Keratinocyte (primary cell): ENCODE measurements around the gene DNAH10.

Source experiments
- CTCF ChIP-seq, 3 experiments: IDR thresholded peaks in 1 of 3; conservative IDR thresholded peaks in 1 of 3; optimal IDR thresholded peaks in 1 of 3; 2 replicates in 2 of 3; 3 replicates in 1 of 3; pipeline versions ENCODE3 to v1.5.1; 2011; ENCODE audit warnings: low read length in 3 of 3, mild to moderate bottlenecking in 3 of 3, moderate library complexity in 2 of 3, control low read depth in 1 of 3, inconsistent platforms in 1 of 3; ENCODE audit not compliant: insufficient read depth in 2 of 3; ENCODE audit errors: extremely low read depth in 1 of 3
- EZH2 ChIP-seq: IDR thresholded peaks from one replicate; pipeline ENCODE4 v1.6.1; 2012; ENCODE audit warnings: inconsistent platforms, mild to moderate bottlenecking, low read length, moderate library complexity

GRCh38 chr12:123963821-123964220, 201.7 kb downstream of the DNAH10 start:
- TF ChIP-seq CTCF (optimal IDR thresholded peaks at IDR 0.05 in 1 of 3, IDR thresholded peaks at IDR 0.05 in 1 of 3, conservative IDR thresholded peaks at IDR 0.05 in 1 of 3; ENCODE audit: extremely low read depth in 1 of 3, insufficient read depth in 2 of 3, low read length in 3 of 3) = no peak
- TF ChIP-seq EZH2 = no peak
